ENCODE data around the gene SVOPL. TPM values are rescaled to one million over a fixed set of nuclear protein-coding genes. Genes with fewer than 3 reads are reported as not detected.

The SVOPL gene
- total RNA-seq, 2 donors from 2014 or later = 0.58 to 0.62 TPM

DNA sequence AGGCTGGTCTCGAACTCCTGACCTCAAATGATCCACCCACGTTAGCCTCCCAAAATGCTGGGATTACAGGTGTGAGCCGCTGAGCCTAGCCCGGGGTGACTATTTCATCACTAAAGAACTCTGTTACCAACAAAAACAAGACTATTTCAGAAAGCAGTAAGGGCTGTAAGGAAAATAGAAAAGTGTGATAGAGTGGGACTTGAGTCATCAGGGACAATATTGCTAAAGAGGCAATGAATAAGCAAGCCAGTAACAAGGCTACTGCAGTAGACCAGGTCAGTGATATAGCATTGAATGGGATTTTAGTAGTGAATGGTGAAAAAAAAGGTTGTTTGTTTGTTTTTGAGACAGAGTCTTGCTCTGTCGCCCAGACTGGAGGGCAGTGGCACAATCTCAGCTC, 51.7 kb downstream of the SVOPL start:
- Histone ChIP-seq H3K4me3 (no peak overlapping the region), H3K4me1 (no peaks in the 10 kb centered on the region), H3K9me3 (no peaks in the 10 kb centered on the region), H3K27ac (no peak overlapping the region), H3K36me3 (no peaks in the 10 kb centered on the region), H3K27me3 (no peaks in the 10 kb centered on the region), H3K9ac (ENCODE audit: low read depth in 2 of 2, low read length in 2 of 2) (no peak overlapping the region)
- no peak for DNase-seq
- TF ChIP-seq, protein P1, sequence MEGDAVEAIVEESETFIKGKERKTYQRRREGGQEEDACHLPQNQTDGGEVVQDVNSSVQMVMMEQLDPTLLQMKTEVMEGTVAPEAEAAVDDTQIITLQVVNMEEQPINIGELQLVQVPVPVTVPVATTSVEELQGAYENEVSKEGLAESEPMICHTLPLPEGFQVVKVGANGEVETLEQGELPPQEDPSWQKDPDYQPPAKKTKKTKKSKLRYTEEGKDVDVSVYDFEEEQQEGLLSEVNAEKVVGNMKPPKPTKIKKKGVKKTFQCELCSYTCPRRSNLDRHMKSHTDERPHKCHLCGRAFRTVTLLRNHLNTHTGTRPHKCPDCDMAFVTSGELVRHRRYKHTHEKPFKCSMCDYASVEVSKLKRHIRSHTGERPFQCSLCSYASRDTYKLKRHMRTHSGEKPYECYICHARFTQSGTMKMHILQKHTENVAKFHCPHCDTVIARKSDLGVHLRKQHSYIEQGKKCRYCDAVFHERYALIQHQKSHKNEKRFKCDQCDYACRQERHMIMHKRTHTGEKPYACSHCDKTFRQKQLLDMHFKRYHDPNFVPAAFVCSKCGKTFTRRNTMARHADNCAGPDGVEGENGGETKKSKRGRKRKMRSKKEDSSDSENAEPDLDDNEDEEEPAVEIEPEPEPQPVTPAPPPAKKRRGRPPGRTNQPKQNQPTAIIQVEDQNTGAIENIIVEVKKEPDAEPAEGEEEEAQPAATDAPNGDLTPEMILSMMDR (IDR thresholded peaks at IDR 0.05) = no peak
- intact Hi-C loops (cut with DNase I) = no loop called here

- intact Hi-C loops (cut with DNase I) = no loop called here
- no peak for DNase-seq
- Histone ChIP-seq H3K4me1 (no peaks in the 10 kb centered on the region), H3K4me3 (no peak overlapping the region), H3K27ac (no peak overlapping the region), H3K27me3 (no peaks in the 10 kb centered on the region), H3K9me3 (no peaks in the 10 kb centered on the region), H3K9ac (ENCODE audit: low read depth in 2 of 2, low read length in 2 of 2) (no peak overlapping the region), H3K36me3 (no peaks in the 10 kb centered on the region)
- TF ChIP-seq, protein P1 (IDR thresholded peaks at IDR 0.05) = no peak
Measured at GRCh38 chr7:138645284-138645683, 55.9 kb downstream of the SVOPL start.

DNA sequence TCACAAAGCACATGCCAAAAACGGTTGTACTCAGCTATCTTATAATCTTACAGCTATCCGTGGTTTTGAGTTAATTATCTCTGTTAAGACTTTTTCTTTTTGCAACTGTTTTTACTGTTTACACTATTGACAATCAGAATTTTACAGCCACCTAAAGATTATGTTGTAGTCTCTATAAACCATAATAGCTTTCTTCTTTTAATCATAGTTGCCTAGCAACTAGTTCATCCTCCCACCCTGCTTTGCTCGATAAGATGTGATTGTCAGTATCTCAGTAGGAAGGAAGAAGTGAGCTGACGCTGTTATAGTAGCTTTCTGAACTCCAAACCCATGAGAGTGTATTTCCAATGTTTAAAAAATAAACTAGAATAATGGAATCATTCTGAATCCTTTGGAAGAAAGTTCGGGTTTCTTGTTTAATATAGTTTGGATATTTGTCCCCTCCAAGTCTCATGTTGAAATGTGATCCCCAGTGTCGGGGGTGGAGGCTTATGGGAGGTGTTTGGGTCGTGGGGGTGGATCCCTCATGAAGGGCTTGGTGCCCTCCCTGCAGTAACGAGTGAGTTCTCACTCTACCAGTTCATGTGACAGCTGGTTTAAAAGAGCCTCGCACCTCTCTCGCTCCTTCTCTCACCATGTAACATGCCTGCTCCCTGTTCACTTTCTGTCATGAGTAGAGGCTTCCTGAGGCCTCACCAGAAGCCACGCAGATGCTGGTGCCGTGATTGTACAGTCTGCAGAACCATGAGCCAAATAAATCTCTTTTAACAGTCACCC, 68.1 kb downstream of the SVOPL start:
- Histone ChIP-seq H3K9me3 (no peaks in the 10 kb centered on the region), H3K36me3 (no peaks in the 10 kb centered on the region), H3K27ac (no peak overlapping the region), H3K4me3 (no peak overlapping the region), H3K27me3 (no peaks in the 10 kb centered on the region), H3K4me1 (no peaks in the 10 kb centered on the region), H3K9ac (ENCODE audit: low read depth in 2 of 2, low read length in 2 of 2) (no peak overlapping the region)
- no peak for DNase-seq
- TF ChIP-seq, protein P1 (IDR thresholded peaks at IDR 0.05) = no peak
- intact Hi-C loops (cut with DNase I) = no loop called here

DNA sequence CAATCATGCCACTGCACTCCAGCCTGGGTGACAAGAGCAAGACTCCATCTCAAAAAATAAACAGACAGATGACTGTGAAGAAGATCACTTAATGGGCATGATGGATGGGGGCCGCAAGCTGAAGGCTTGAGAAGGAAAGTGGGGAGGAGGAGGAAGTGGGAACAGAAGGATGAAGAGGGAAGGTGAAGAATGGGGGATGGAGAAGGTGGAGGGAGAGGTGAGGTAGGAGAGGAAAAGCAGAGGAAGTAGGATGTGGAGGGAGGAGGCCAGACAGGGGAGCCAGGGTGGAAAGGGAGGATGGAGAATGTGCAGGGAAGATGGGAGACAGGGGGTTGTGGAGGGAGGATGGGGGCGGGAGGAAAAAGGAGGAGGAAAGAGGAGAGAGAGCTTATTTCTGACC, 68.8 kb downstream of the SVOPL start:
- no peaks in the 10 kb centered on the region for H3K4me1 ChIP-seq

GRCh38 chr7:138630059-138630610, 71.0 kb downstream of the SVOPL start:
- no peaks in the 10 kb centered on the region for H3K36me3 ChIP-seq
- intact Hi-C loops (cut with DNase I) = no loop called here
- no peak for DNase-seq

More for the DNA sequence above, 68.8 kb downstream of the SVOPL start:
- TF ChIP-seq, protein P1 (IDR thresholded peaks at IDR 0.05) = no peak
- Histone ChIP-seq H3K27ac (no peak overlapping the region), H3K36me3 (no peaks in the 10 kb centered on the region), H3K4me3 (no peak overlapping the region), H3K9ac (ENCODE audit: low read depth in 2 of 2, low read length in 2 of 2) (no peak overlapping the region), H3K27me3 (no peaks in the 10 kb centered on the region), H3K9me3 (no peaks in the 10 kb centered on the region)
- DNase-seq = no peak
- intact Hi-C loops (cut with DNase I) = no loop called here

More at GRCh38 chr7:138630059-138630610, 71.0 kb downstream of the SVOPL start:
- Histone ChIP-seq H3K27ac (no peak overlapping the region), H3K27me3 (no peaks in the 10 kb centered on the region), H3K9ac (ENCODE audit: low read depth in 2 of 2, low read length in 2 of 2) (no peak overlapping the region), H3K4me3 (no peak overlapping the region), H3K9me3 (no peaks in the 10 kb centered on the region), H3K4me1 (no peaks in the 10 kb centered on the region)
- TF ChIP-seq, protein P1 (IDR thresholded peaks at IDR 0.05) = no peak

Data from colonic mucosa (tissue), 4 donors.